Hepatocyte (in vitro differentiated cells): Measurements from ENCODE around the gene HDAC2.
"Not testable (repeated sequence)": the region's sequence is repeated elsewhere in the genome, so short reads cannot be mapped to it uniquely, and the experiment has no call there.

Experiments
- EZH2 ChIP-seq: fragments of 200-600 bp; sonication (generic); IDR thresholded peaks from 2 replicates; pipeline ENCODE4 v1.6.1; 2016; ENCODE audit warnings: antibody characterized with exemption, mild to moderate bottlenecking, borderline replicate concordance
- TF ChIP-seq, protein P1 (sequence below): fragments of 200-600 bp; sonication (generic); IDR thresholded peaks from 2 replicates; pipeline ENCODE4 v1.5.1; 2016; ENCODE audit warnings: antibody characterized with exemption, mild to moderate bottlenecking; ENCODE audit not compliant: poor library complexity

- TF ChIP-seq, protein P1, sequence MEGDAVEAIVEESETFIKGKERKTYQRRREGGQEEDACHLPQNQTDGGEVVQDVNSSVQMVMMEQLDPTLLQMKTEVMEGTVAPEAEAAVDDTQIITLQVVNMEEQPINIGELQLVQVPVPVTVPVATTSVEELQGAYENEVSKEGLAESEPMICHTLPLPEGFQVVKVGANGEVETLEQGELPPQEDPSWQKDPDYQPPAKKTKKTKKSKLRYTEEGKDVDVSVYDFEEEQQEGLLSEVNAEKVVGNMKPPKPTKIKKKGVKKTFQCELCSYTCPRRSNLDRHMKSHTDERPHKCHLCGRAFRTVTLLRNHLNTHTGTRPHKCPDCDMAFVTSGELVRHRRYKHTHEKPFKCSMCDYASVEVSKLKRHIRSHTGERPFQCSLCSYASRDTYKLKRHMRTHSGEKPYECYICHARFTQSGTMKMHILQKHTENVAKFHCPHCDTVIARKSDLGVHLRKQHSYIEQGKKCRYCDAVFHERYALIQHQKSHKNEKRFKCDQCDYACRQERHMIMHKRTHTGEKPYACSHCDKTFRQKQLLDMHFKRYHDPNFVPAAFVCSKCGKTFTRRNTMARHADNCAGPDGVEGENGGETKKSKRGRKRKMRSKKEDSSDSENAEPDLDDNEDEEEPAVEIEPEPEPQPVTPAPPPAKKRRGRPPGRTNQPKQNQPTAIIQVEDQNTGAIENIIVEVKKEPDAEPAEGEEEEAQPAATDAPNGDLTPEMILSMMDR: not testable (repeated sequence)
- TF ChIP-seq EZH2: not testable (repeated sequence)
Measured at GRCh38 chr6:114011486-114011885, 40.5 kb upstream of the HDAC2 start.
